IMR-90 (cell line): ENCODE results near the gene NTRK3. TPM values are rescaled to one million over a fixed set of nuclear protein-coding genes. Genes with fewer than 3 reads are reported as not detected.

Source experiments
- ATAC-seq: fragments of 200-7000 bp; cut with Tn5 transposase; 2 replicates; pipeline ENCODE4 v1.9.1; 2020; ENCODE audit warnings: low read depth, mild to moderate bottlenecking, moderate library complexity
- BruUV-seq: library from RNA; stranded (reverse); fragments of 400-500 nt; replicated peaks from 2 replicates; lab custom pipeline; 2021; lab: Mats Ljungman, UMichigan
- CTCF ChIA-PET: fragments of 300-600 bp; formaldehyde crosslinking; extraction: SDS; loops from one replicate; lab custom pipeline; 2021; ENCODE audit warnings: antibody characterized with exemption; lab: Yijun Ruan, JAX
- POLR2A ChIA-PET: fragments of 300-600 bp; sonication (Branson Sonifier 250); formaldehyde crosslinking; loops from one replicate; lab custom pipeline; 2022; ENCODE audit warnings: antibody characterized with exemption; ENCODE audit not compliant: unreplicated experiment; lab: Charles Lee
- DNase-seq: peaks from one replicate; pipeline ENCODE4 v3.0.0; 2013
- H2AFZ ChIP-seq: replicated peaks from 2 replicates; pipeline ENCODE3; 2013; ENCODE audit warnings: low read length, mild to moderate bottlenecking; ENCODE audit not compliant: poor library complexity
- H2AK5ac ChIP-seq: 2 replicates; pipeline ENCODE4 v1.6.1; 2013; ENCODE audit warnings: low read depth, low read length, inconsistent platforms
- H2AK9ac ChIP-seq: replicated peaks from 2 replicates; pipeline ENCODE3; 2013; ENCODE audit warnings: mild to moderate bottlenecking, low read depth, low read length, moderate library complexity; ENCODE audit not compliant: poor library complexity
- H2BK120ac ChIP-seq: 2 replicates; pipeline ENCODE4 v1.6.1; 2013; ENCODE audit warnings: low read depth, low read length, inconsistent platforms
- H2BK15ac ChIP-seq: 3 replicates; pipeline ENCODE4 v1.6.1; 2013; ENCODE audit warnings: low read depth, low read length, inconsistent platforms
- H2BK20ac ChIP-seq: 2 replicates; pipeline ENCODE4 v1.6.1; 2013; ENCODE audit warnings: low read depth, mild to moderate bottlenecking, inconsistent platforms, low read length, moderate library complexity
- H2BK5ac ChIP-seq: 2 replicates; pipeline ENCODE4 v1.6.1; 2013; ENCODE audit warnings: mild to moderate bottlenecking, low read depth, low read length, inconsistent platforms; ENCODE audit not compliant: poor library complexity, severe bottlenecking
- H3K14ac ChIP-seq: replicated peaks from 2 replicates; pipeline ENCODE4 v1.6.1; 2013; ENCODE audit warnings: low read depth, low read length, inconsistent platforms
- H3K18ac ChIP-seq: 2 replicates; pipeline ENCODE4 v1.6.1; 2013; ENCODE audit warnings: low read depth, low read length, control low read depth
- H3K23ac ChIP-seq: 2 replicates; pipeline ENCODE4 v1.6.1; 2013; ENCODE audit warnings: low read depth, low read length, inconsistent platforms
- H3K27ac ChIP-seq: 2 replicates; pipeline ENCODE4 v1.5.1; 2013; ENCODE audit warnings: mild to moderate bottlenecking, control low read depth, low read length; ENCODE audit not compliant: insufficient read depth
- H3K27me3 ChIP-seq: 2 replicates; pipeline ENCODE4 v1.6.1; 2013; ENCODE audit warnings: low read length; ENCODE audit not compliant: control insufficient read depth, insufficient read depth
- H3K36me3 ChIP-seq: 2 replicates; pipeline ENCODE4 v1.6.1; 2013; ENCODE audit warnings: low read length, mixed read lengths; ENCODE audit not compliant: control insufficient read depth, insufficient read depth
- H3K4ac ChIP-seq: 2 replicates; pipeline ENCODE4 v1.6.1; 2013; ENCODE audit warnings: low read depth, low read length, inconsistent platforms
- H3K4me1 ChIP-seq: 2 replicates; pipeline ENCODE4 v1.6.1; 2013; ENCODE audit warnings: low read length, mixed read lengths; ENCODE audit not compliant: control insufficient read depth, insufficient read depth
- H3K4me2 ChIP-seq: 2 replicates; pipeline ENCODE4 v1.6.1; 2013; ENCODE audit warnings: low read depth, mild to moderate bottlenecking, control low read depth, low read length, moderate library complexity
- H3K4me3 ChIP-seq: 2 replicates; pipeline ENCODE4 v1.5.1; 2013; ENCODE audit warnings: low read depth, mild to moderate bottlenecking, control low read depth, low read length, moderate library complexity; ENCODE audit not compliant: insufficient read depth
- H3K56ac ChIP-seq: 2 replicates; pipeline ENCODE4 v1.6.1; 2013; ENCODE audit warnings: low read length, inconsistent platforms; ENCODE audit not compliant: insufficient read depth; ENCODE audit errors: extremely low read depth
- H3K79me1 ChIP-seq, 2 experiments: 2 replicates each; pipeline ENCODE4 v1.6.1; 2013; ENCODE audit warnings: low read length in 2 of 2, inconsistent platforms in 1 of 2, low read depth in 1 of 2
- H3K9ac ChIP-seq: 2 replicates; pipeline ENCODE4 v1.6.1; 2013; ENCODE audit warnings: low read depth, low read length, control low read depth
- H3K9me1 ChIP-seq: 2 replicates; pipeline ENCODE4 v1.6.1; 2013; ENCODE audit warnings: low read length, inconsistent platforms; ENCODE audit not compliant: insufficient read depth
- H3K9me3 ChIP-seq: 2 replicates; pipeline ENCODE4 v1.6.1; 2013; ENCODE audit warnings: low read length; ENCODE audit not compliant: control insufficient read depth, insufficient read depth
- H4K20me1 ChIP-seq: 2 replicates; pipeline ENCODE4 v1.6.1; 2013; ENCODE audit warnings: low read length, inconsistent platforms; ENCODE audit not compliant: insufficient read depth
- H4K5ac ChIP-seq: 2 replicates; pipeline ENCODE4 v1.6.1; 2013; ENCODE audit warnings: mild to moderate bottlenecking, low read depth, low read length, control low read depth
- H4K8ac ChIP-seq, 2 experiments: 2 replicates each; pipeline ENCODE4 v1.6.1; 2013; ENCODE audit warnings: low read depth in 2 of 2, low read length in 2 of 2, control low read depth in 1 of 2, inconsistent platforms in 1 of 2
- H4K91ac ChIP-seq: 2 replicates; pipeline ENCODE4 v1.6.1; 2013; ENCODE audit warnings: low read depth, low read length, inconsistent platforms; ENCODE audit not compliant: insufficient read depth
- BHLHE40 ChIP-seq: fragments of 150-350 bp; IDR thresholded peaks from 2 replicates; pipeline ENCODE4 v1.6.1; 2016; ENCODE audit warnings: mild to moderate bottlenecking, low read depth, low read length
- CHD1 ChIP-seq: IDR thresholded peaks from 2 replicates; pipeline ENCODE4 v1.6.1; 2012; ENCODE audit warnings: low read depth, low read length, improper control_type of control experiment
- CTCF ChIP-seq: conservative IDR thresholded peaks from 2 replicates; pipeline ENCODE4 v1.5.1; 2012; ENCODE audit warnings: mild to moderate bottlenecking, low read depth, low read length, improper control_type of control experiment
- ELK1 ChIP-seq: fragments of 150-350 bp; IDR thresholded peaks from 2 replicates; pipeline ENCODE4 v1.6.1; 2016; ENCODE audit warnings: low read depth, mild to moderate bottlenecking, low read length, moderate library complexity, borderline replicate concordance
- FOS ChIP-seq: fragments of 150-350 bp; IDR thresholded peaks from 2 replicates; pipeline ENCODE4 v1.6.1; 2016; ENCODE audit warnings: low read depth, low read length
- MAZ ChIP-seq: IDR thresholded peaks from 2 replicates; pipeline ENCODE4 v1.6.1; 2012; ENCODE audit warnings: low read depth, mild to moderate bottlenecking, low read length, improper control_type of control experiment, moderate library complexity, borderline replicate concordance
- MXI1 ChIP-seq: IDR thresholded peaks from 2 replicates; pipeline ENCODE4 v1.6.1; 2012; ENCODE audit warnings: low read depth, mild to moderate bottlenecking, low read length, moderate library complexity, borderline replicate concordance
- POLR2A ChIP-seq: IDR thresholded peaks from 2 replicates; pipeline ENCODE4 v1.6.1; 2012; ENCODE audit warnings: mild to moderate bottlenecking, low read depth, low read length
- WGBS, 2 experiments: methylation state at CpG; one replicate each; pipeline versions ENCODE4 v1.1.5 to v1.1.7; 2013; ENCODE audit warnings: missing lambda C conversion rate in 2 of 2; ENCODE audit not compliant: insufficient read length in 1 of 2; ENCODE audit errors: extremely low coverage in 2 of 2; 5-methylcytosine and 5-hydroxymethylcytosine counted together
- dilution Hi-C: fragments of 300-500 bp; cut with HindIII; formaldehyde crosslinking; loops from one replicate; pipeline ENCODE4 v1.14.3; 2018; ENCODE audit warnings: low sequenced_read_pairs; ENCODE audit not compliant: unreplicated experiment
- in situ Hi-C: fragments of 300-500 bp; cut with MboI; formaldehyde crosslinking; loops from 3 replicates; pipeline ENCODE4 v1.14.3; 2019; ENCODE audit warnings: low sequenced_read_pairs, inconsistent platforms, mixed read lengths
- intact Hi-C: fragments of 100-400 bp; cut with micrococcal nuclease; formaldehyde crosslinking; loops from 2 replicates; pipeline ENCODE4 v1.10.0; 2022
- polyA plus RNA-seq, 3 experiments: library from polyadenylated mRNA; depleted of rRNA; stranded (reverse); fragments of >200 nt; gene quantifications; 2 replicates each; pipeline ENCODE4 v1.2.3, GENCODE V29; 2012; ENCODE audit warnings: low replicate concordance in 1 of 3
- total RNA-seq: library from RNA; depleted of rRNA; stranded (reverse); fragments of >200 nt; gene quantifications from 2 replicates; pipeline ENCODE4 v1.2.3, GENCODE V29; 2012
- TF ChIP-seq, protein P1 (sequence below): fragments of 150-350 bp; IDR thresholded peaks from 2 replicates; pipeline ENCODE4 v1.6.1; 2017; ENCODE audit warnings: mild to moderate bottlenecking, antibody characterized with exemption, low read length, low read depth

Gene NTRK3
- total and polyA plus RNA-seq, 2 of the 4 experiments (the other 2 are of a cell fraction): under 0.01 to 0.15 TPM

- H3K4me1 ChIP-seq: no peaks in the 10 kb centered on the region
- H4K5ac ChIP-seq: no peak overlapping the region
- H2AK9ac ChIP-seq: no peak overlapping the region
- ATAC-seq (no peak), DNase-seq (no peak)
- CTCF ChIA-PET: no interaction called here
- BruUV-seq: no TSS peak
- no peak overlapping the region for H2BK15ac ChIP-seq
- no peaks in the 10 kb centered on the region for H4K20me1 ChIP-seq
- H3K36me3 ChIP-seq: no peaks in the 10 kb centered on the region
- intact Hi-C loops: no loop called here
- H3K14ac ChIP-seq: no peak overlapping the region
- no peak for TF ChIP-seq POLR2A
- TF ChIP-seq, protein P1, sequence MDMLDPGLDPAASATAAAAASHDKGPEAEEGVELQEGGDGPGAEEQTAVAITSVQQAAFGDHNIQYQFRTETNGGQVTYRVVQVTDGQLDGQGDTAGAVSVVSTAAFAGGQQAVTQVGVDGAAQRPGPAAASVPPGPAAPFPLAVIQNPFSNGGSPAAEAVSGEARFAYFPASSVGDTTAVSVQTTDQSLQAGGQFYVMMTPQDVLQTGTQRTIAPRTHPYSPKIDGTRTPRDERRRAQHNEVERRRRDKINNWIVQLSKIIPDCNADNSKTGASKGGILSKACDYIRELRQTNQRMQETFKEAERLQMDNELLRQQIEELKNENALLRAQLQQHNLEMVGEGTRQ: no peak
- TF ChIP-seq MXI1: no peak
- TF ChIP-seq MAZ: no peak
- TF ChIP-seq FOS: no peak
- no peak for TF ChIP-seq ELK1
- TF ChIP-seq CHD1: no peak
- no peak for TF ChIP-seq CTCF
- no peak for TF ChIP-seq BHLHE40
- H4K8ac ChIP-seq: no peak overlapping the region
- H3K79me1 ChIP-seq: no peaks in the 10 kb centered on the region
- H3K4me2 ChIP-seq: no peak overlapping the region
- H3K4ac ChIP-seq: no peak overlapping the region
- H3K4me3 ChIP-seq: no peak overlapping the region
- H3K9ac ChIP-seq: no peak overlapping the region
- H3K23ac ChIP-seq: no peak overlapping the region
- WGBS, 2 experiments: no CpG with 5 or more reads among the region's 6 CpGs
- no peaks in the 10 kb centered on the region for H3K9me1 ChIP-seq
- H3K18ac ChIP-seq: no peak overlapping the region
- H3K27me3 ChIP-seq: no peaks in the 10 kb centered on the region
- no peak overlapping the region for H2AK5ac ChIP-seq
- H4K91ac ChIP-seq: no peak overlapping the region
- dilution Hi-C loops: no loop called here
- H3K27ac ChIP-seq: no peak overlapping the region
- H2AFZ ChIP-seq: no peak overlapping the region
- H3K56ac ChIP-seq: no peak overlapping the region
- in situ Hi-C loops: no loop called here
- no peak overlapping the region for H2BK20ac ChIP-seq
- H3K9me3 ChIP-seq: peaks cover 27% of the 10 kb centered on the region
- H2BK5ac ChIP-seq: no peak overlapping the region
- no peak overlapping the region for H2BK120ac ChIP-seq
- POLR2A ChIA-PET: no interaction called here
Measured at GRCh38 chr15:88118035-88118434, 138.5 kb downstream of the NTRK3 start.
